GM18907 (cell line): ENCODE results near the gene RNF5.
"Not testable (repeated sequence)": the region's sequence is repeated elsewhere in the genome, so short reads cannot be mapped to it uniquely, and the experiment has no call there.

Experiments used
- ATAC-seq: cut with Tn5 transposase; IDR thresholded peaks from one replicate; pipeline ENCODE4 v1.9.1; 2021; ENCODE audit warnings: mild to moderate bottlenecking, moderate library complexity; ENCODE audit not compliant: unreplicated experiment

RNF5 gene

DNA sequence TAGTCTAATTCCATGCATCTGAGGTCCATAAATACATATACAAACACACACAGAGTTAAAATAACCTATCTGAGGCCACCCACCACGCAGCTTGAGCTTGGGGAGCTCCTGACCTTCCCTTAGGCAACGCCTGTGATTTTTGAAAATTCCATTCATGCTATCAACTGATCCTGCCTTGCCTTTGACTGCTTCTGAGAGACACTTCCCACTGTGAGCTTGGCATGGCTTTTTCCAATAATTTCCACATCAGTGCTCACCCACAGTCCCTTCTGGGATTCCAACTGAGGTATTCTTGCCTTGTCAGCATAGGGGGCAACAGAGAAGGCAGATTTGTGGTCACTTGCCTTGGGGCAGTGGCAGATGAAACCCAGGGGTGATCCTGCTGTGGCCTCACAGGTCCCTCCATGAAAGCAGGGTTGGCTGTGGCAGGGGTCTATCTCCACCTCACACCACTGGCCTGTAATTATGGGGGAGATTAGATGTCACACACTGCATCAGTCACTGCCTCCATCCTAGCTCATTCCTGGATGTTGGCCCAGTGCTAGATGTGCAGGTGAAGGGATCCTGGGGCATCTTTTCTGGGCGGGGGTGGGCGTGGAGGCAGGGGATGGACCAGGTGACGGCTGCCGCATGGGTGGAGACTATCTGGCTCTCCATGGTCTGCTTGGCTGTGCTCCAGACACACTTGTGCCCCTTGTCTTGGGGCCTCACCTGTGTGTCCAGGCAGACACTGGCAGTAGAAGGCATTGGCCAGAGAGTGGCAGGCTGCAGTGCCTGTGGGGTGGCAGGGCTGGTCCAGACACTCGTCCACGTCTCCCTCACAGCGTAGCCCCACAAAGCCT, 25.4 kb downstream of the RNF5 start:
- no peak for ATAC-seq

DNA sequence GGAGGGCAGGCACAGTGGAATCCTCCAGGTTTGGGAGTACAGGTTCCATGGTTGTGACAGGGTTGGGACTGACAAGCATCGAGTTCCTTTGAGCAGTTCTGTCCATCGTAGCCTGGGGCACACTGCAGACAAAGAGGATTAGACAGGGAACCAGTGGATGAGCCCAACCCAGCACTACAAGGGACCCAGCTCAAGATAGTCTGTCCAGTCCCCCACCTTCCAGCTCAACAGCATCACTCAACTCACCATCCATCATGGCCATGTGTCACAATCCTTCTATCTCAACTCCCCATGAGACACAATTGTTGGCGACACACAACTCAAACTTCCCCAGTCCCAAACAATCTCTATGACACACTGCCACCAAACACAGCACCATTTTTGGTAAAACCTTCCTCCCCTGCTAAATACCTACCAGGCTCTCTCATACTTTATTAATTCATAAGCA, 26.1 kb downstream of the RNF5 start:
- no peak for ATAC-seq

DNA sequence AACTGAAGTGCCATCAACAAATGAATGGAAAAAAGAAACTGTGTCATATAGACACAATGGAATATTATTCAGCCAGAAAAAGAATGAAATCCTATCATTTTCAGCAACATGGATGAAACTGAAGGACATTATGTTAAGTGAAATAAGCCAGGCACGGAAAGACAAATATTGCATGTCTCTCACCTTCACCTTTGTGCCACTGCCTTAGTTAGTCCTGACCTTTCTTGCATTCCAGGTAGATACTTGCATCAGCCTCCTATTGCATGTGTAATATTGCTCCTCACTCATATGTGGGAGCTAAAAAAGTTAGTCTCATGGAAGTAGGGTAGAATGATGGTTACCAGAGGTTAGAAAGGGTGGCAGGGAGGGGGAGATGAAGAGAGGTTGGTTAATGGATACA, 30.8 kb downstream of the RNF5 start:
- ATAC-seq: no peak

DNA sequence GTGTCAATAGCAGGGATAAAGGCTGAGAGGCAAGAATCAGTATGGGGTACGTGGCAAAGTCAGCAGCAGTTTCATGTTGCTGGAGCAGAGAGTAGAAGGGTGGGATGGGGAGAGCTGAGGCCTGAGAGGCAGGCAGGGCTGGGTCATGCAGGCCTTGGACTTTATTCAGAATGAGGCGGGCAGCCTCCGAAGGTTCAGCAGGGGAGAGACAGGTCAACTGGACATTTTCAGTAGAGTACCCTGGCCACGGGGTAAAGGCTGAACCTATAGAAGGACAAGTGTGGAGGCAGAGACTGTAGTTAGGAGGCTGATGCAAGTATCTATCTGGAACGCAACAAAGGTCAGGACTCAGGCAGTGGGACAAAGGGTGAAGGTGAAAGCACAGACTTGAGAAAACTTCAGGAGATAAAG, 32.0 kb downstream of the RNF5 start:
- no peak for ATAC-seq

DNA sequence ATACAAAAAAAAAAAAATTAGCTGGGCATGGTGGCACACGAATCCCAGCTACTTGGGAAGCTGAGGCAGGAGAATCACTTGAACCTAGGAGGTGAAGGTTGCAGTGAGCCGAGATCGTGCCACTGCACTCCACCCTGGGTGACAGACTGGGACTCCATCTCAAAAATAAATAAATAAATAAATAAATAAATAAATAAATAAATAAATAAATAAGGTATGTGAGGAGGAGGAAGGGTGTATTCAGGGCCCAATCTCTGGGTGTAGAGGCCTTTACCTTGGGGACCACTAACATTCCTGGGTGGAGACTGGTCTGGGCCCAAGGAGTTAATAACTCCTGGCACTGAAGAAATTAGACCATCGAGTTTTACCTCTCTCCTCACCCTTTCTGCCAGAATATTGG, 33.2 kb downstream of the RNF5 start:
- not testable (repeated sequence) for ATAC-seq

DNA sequence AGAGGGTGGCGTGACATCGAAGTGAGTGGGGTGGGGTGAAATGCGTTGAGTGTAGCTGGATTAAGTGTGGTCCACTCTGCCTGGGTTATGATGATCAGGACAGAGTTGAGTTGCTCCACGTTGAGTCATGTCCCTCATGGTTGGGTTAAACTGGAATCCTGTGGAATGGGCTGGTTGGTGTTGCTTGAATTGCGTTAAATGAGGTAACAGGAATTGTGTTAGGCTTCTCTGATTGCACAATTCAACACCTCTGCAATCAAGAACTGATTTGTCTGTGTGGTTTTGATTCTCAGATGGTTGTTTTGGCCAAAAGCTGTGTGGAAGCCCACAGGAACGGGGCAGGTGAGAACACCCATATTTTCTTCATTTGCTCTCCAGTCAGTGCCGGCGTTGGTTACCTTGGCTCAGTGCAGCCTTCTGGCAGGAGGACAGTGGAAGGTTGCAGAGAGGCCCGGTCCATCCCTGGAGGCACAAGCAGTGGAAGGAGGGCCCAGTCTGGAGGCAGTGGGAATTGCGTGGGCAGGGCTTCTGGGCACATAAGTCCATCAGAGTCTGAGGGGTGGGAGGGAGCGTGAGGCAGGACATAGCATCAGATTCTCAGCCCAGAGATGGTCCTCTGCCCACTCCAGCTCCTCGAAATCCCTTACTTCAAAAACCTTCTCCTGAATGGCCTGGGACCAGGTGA, 34.0 kb downstream of the RNF5 start:
- no peak for ATAC-seq

DNA sequence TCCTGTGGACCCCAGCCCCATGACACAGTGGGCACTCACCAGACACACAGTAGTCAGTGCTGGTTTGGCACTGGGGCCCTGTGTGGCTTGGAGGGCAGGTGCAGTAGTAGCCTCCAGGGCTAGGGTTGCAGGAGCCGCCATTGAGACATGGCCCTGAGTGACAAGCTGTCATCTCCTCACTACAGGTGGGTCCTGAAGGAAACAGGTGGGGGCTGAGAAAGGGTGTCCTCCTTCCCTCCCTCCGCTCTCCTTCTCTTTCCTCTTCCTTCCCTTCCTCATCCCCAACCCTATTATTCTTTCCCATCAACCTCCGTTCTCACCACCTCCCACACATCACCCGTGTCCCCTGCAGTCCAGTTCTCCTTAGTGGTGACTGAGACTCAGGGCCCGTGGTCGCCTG, 35.4 kb downstream of the RNF5 start:
- no peak for ATAC-seq

DNA sequence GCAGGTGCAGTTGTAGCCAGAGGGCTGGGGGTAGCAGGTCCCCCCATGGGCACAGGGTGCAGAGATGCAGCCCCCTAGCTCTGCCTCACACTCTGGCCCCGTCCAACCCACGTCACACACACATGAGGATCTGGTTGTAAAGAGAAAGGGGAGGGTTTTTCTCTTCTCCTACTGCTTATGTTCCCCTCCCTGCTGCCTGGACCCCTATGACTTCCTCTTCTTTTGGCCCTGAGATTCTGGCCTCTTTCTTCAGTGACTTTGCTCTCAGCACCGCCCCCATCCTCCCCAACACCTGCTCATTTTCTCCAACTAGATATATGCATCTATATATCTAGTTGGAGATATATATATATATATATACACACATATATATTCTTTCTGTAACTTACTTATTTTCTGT, 35.9 kb downstream of the RNF5 start:
- no peak for ATAC-seq

DNA sequence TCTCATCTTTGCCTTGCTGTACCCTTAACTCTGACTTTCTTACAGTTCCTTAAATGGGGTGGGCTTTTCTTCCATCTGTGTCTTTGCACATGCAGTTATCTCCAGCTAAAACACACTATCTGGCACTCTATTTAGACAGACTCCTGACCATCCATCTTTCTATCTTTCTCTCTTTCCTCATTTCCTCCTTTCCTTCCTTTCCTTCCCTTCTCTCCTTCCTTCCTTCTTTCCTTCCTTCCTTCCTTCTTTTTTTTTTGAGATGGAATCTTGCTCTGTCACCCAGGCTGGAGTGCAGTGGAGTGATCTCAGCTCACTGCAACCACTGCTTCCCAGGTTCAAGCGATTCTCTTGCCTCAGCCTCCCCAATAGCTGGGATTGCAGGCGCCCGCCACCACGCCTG, 37.4 kb downstream of the RNF5 start:
- ATAC-seq: no peak

DNA sequence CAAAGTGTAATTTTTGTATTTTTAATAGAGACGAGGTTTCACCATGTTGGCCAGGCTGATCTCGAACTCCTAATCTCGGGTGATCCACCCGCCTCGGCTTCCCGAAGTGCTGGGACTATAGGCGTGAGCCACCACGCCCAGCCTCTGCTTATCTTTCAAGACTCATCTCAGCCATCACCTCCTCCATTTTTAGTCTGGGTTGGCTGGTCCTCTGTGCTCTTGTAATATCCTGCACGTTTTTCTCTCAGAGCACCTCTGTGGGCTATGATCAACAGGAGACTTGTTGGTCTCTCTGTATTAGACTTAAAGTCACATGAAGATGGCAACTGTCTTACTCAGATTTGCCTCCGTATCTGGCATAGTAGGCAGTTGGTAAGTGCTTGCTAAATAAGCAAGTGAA, 38.1 kb downstream of the RNF5 start:
- ATAC-seq: no peak

DNA sequence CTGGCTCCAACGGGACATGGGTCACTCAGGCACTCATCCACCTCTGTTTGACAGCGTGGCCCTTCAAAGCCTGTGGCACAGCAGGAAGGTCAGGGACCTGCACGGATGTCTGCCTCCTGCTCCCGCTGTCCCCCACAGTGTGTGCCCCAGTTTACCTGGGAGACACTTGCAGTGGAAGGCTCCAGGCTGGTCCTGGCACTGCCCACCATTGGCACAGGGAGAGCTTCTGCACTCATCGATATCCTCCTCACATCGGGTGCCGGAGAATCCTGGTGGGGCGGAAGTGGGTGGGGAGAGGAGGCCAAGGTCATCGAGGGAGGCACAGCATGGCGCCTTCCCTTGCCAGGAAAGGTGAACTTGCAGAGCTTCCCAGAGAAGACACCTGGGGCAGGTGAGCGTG, 38.8 kb downstream of the RNF5 start:
- ATAC-seq: no peak

DNA sequence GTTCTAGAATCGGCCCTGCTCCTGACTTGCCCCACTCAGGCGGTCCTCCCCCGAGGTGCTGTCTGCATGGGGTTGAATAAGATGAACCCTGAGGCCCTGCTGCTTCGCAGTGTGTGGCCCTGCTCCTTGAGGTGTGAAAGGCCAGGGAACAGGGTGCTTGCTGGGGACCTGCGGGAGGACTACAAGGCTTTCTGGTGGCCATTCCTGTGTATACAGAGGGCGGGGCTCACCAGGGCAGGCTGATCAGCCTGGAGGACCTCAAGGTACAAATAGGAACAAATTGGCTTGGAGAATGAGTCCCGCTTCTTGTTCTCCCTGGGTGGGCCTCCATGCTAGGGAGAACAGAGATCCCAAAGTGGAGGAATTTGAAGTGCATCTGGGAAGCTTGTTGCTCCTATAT, 40.0 kb downstream of the RNF5 start:
- ATAC-seq: no peak

DNA sequence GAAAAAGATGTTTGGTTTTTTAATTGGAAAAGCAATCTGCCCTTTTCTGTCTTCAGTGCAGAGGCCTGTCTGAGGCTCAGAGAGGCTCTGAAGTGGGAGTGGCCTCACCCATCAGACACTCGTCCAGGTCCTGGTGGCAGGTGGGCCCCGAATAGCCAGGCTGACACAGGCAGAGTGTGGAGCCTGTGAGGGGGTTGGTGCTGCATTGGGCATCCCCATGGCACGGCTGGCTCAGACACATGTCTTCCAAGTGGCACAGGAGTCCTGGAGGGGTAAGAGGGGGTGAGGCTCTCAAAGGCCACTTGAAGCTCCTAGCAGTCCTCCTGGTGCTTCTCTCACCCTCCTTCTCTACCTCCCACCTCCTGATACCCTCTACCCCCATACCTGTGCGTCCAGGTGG, 41.8 kb downstream of the RNF5 start:
- no peak for ATAC-seq

DNA sequence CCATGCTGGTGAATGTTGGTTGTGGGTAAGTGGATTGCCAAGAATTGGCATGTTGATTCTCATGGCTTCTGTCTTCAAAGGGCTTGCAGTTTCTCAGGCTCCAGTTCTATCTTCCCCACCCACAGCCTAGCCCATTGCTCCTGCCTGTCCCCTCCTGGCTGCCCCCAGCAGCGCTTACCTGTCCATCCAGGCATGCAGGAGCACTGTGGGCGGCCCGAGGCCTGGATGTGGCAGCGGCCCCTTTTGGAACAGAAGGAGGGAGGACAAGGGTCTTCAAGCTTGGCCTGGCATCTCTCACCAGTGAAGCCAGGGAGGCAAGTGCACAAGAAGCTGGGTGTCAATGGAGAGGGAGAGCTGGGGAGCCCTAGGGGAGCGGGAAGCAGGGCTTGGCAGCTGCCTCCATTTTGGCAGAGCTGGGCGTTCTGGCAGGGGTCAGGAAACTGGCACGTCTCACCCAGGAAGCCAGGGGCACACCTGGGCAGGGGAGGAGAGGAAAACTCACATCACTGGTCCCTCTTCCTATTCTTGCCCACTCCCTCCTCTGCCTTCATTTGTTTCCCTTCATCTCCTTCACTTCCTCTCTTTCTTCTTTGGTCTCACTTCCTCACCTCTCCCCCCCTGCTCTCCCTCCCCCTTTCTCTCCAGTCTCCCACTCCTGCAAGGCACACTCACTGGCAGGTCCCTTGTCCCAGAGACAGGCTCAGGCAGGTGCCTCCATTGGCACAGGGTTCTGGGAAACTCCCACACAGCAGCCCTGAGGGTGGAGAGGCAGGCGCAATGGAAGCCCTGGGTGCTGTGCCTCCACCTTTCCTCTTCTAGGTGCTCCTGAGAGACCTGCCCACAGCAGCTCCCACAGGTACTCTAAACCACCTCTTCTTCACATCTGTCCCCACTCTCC, 44.4 kb downstream of the RNF5 start:
- no peak for ATAC-seq

DNA sequence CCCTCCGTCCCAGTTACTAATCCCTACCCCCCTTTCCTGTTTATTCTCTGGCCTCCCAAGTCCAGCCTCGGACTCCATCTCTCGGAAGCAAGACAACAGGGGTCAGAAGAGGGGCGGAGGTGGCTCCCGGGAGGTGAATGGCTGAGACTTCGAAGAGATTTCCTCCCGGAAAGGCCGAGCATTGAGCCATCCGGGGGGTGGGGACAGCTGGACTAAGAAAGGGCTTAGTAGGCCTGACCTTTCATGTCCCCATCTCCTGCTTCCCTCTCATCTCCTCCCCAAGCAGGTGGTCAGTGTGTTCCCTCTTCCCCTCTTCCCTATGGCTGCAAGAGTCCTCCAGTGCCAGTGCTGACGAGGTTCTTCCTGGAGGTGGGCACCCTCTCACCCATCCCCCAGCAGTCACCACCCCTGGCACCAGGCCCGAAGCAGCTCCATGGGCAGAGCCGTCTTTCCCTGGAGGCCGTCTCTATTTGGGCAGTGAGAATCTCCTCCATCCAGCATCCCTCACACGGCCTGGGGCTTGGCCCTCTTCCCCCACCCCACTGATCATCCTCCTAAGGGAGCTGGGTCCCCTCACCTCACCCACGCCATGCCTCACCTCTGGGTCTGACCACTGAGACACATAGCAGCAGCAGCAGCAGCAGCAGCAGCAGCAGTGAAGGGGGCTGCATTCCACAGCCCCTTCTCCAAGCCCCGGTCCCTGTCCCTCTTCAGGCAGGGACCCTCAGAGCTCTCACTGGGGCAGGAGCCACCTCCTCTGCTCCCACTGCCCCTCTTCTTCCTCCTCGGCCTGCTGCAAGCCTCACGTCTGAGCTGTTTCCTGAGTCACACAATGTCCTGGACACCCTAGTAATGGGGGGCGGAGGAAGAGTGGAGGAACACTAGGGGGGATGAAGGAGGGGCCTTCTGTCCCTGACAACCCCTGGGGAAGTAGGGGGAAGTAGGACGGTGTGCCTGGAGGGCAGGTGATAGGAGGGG, 45.3 kb downstream of the RNF5 start, which contains the start of gene NOTCH4:
NOTCH4 (minus strand) TSS at position 810 of the 978 bp plus-strand sequence; CDS start at position 671, 139 bp downstream.
- no peak for ATAC-seq

DNA sequence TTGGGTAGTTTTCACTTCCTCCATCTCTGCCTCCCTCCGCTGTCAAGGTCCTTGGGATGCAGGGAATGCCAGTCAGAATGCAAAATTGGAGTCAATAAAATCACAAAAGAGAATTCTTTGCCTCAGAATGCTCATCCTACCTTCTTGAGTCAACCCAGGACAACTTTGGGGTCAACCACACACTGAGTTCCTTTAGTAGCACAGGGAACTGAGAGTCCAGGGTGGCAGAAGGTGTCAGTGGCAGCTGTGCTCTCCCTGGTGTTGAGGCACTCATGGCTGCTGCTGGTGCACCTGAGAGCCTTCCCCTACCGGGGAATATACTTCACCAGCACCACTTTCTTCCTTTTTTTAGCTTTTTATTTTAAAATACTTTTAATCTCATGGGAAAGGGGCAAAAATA, 46.5 kb downstream of the RNF5 start:
- ATAC-seq: peak; percentile 53

DNA sequence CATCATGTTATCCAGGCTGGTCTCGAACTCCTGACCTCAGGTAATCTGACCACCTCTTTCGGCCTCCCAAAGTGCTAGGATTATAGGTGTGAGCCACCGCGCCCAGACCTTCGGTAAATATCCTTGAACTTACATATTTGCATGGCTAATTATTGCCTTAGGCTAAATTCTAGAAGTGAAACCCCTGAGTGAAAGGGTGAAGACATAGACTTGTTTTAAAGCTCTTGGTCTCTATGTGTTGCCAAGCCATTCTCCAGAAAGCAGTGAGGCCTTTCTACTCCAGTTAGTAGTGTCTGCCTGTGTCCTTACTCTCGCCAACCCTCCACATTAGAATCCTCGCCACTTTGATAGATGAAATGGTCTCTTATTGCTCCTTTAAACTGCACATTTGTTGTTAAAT, 48.2 kb downstream of the RNF5 start:
- ATAC-seq: no peak
